Cardiac septum (tissue), 1 donor: ENCODE results near the gene STAT6. TPM values are rescaled to one million over a fixed set of nuclear protein-coding genes. Genes with fewer than 3 reads are reported as not detected.

Source experiments
- DNase-seq: peaks from one replicate; pipeline ENCODE4 v3.0.0-alpha.2; 2020; ENCODE audit warnings: low spot score
- intact Hi-C: fragments of 100-400 bp; cut with DNase I; formaldehyde crosslinking; loops from one replicate; pipeline ENCODE4 v1.14.0; 2022
- total RNA-seq: library from RNA; stranded (reverse); fragmentation: NEBNext Ultra II Directional; extraction: Animal tissue kit (Norgen Biotek cat#: 25700); gene quantifications from one replicate; pipeline ENCODE4 v1.2.1, GENCODE V29; 2021
- donor health status: DM: no; HTN: no; CAD: no.

The STAT6 gene
- total RNA-seq, 1 donor from 2014 or later = 42.1 TPM

DNA sequence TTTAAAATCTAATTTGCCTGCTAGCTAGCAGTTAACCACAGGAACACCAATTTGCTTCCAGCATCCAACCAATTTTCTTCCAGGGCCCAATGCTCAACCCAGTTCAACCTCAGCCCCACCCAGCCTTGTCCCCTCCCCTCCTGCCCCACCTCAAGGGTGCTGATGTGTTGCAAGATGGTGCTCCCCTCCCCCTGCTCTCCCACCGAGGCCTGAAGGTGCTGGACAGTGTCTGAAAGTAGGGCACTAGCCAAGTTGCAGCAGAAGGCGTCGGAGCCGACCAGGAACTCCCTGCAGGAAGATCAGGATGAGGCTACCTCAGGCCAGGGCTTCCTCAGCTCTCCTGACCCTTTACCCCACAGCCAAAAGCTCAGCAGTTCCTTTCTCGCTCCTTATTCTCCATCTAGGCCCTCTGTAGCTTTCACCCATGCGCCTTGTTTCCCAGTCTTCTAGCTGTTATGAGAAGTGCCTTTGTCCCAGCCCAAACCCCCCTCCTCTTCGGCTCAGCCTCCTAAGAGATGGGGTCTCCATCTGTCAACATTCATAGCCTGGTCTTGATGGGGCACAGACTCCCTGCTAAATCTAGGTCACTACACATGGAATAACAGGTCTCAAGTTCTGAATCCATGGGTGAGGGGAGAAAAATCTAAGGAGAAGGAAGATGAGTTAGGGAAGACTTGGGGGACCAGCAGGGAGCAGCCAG, 3.6 kb downstream of the STAT6 start:
- intact Hi-C loops = no loop called here
- DNase-seq = peak; percentile 56

DNA sequence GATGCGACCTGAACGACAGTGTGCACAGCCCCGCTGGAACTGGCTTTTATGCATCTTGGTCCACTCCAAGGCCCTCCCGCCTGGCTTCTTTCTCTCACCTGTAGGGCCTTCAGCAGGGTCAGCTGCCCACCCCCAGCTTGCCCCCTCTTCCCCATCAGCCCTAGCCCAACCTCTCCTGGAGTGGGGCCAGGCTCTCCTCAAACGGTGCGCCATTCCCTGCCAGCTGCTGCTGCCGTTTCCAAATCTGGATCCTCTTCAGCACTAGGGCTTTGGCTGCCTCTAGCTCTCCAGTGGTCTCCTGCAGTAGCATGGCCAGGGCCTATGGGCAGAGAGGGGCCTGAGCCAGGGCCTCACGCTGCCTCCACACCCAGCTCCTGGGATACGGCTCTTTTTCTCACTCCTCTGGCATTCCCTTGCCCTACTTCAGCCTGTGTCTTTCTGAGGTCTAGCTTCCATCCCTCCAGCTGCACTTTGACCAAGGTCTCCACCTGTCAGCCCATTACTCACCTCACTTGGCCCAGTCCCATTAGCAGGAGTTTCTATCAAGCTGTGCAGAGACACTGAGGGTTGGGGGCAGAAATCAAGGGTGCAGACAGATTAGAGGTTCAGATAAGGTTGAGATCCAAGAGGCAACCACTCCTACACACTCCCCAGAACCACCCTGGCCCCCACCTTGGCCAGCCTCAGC, 5.0 kb downstream of the STAT6 start:
- intact Hi-C loops = no loop called here

DNA sequence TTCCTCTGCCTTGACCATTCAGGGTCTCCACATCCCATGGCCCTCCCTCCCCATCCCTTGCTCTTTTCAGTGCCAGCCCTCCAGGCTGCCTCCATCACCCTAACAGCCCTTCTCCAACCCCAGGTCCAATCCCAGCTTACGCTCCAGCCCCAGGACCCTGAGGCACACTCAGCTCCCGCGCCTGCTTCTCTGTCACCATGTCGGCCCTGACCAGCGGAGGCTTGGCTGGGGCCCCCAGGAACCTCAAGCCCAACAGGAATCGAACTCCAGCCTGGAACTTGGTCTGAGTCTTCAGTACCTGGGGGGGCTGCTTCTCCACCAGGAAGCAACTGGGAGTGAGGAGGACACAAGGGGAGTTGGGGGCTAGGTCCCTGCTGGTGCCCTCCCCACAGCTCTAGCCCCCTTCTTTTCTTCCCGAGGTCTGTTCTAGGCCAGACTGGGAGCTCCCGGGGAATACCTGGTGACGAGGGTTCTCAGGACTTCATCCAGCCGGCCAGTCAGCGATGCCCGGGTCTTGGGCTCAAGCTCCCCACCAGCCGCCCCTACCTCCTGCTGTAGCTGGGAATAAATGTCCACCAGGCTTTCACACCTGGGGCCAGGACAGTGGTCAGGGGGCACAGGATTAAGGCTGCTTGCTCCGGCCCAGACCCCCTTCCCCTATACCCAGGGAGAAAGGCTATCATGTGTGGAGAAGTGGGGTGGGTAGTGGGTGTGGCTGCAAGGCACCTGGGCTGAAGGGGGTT, 6.0 kb downstream of the STAT6 start:
- DNase-seq = peak; percentile 44
- intact Hi-C loops = no loop called here

More for the DNA sequence above, 5.0 kb downstream of the STAT6 start:
- peak; percentile 38 for DNase-seq

DNA sequence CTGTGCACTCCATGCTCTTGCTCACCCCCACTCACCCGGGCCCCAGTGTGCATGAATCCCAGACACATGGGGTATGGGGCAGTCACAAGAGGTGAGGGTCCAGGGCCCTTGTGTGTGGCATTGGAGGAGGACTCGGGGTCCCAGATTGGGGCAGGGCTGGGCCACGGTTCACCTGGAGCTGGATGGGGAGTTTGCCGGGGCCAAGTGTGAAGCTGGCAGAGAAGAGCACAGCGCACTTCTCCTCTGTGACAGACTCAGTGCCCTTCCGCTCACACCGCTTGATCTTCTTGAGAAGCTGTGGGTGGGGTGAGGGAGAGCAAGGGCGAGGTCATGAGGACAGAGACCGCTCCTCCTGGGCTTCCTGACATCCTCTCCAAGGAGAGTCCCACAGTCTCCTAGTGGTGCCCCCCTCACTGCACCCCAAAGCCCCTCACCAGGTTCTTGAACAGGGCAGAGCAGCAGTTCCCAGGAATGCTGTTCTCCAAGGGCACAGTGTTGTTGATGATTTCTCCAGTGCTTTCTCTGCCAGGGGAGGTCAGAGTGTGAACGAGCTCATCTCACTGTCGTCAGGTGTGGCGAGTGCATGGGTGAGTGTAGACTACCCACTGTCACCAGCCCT, 6.8 kb downstream of the STAT6 start:
- peak; percentile 53 for DNase-seq
- intact Hi-C loops = no loop called here

DNA sequence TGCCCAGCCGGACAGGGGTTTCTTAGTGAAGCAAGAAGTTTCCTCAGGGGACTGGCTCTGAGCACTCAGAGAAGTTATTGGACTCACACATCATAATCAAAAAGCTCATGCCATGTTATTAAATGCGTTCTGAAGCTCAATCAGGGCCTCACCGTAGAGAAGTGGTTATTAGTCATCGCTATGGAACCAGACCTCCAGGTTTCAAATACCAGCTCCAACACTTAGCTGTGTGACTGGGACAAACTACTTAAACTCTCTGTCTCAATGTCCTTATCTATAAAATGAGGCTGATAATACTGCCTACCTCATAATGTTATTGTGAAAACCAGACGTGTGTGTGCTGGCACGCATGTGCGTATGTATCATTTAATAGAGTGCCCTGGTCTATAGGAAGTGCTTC, 7.3 kb downstream of the STAT6 start:
- DNase-seq = peak; percentile 2
- intact Hi-C loops = no loop called here

DNA sequence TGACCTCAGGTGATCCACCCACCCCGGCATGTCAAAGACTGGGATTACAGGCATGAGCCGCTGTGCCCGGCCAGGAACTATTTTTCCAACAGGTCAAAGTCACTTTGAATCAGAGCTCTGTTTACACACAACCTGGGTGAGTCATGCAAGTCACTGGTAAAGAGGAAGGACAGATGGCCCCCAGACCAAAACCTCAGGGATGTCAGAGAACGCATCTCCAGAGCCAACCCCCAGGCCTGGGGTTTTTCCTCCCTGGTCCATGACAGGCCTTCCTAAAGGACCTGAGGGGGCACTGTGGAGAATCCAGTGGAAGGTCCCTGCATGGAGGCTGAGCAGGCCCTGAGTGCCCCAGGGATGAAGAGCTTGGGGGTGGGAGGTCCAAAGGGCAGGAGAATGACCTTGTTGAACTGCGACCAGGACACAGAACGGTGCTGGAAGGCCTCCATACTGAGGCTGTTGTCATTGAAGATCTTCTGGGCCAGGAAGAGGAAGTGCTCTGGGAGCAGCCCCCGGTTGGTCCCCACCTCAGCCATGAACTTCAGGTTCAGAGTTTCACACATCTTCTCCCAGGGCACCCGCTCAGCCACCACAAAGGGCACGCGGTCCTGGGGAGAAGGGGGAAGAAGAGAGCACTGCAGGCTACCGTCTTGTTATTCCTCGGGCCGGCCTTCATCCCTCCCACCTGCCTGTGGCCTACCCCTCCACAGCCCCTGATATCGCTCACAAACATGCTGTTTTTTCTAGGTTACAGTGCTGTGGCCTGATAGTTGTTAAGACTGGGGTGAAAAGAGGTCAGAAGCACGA, 9.1 kb downstream of the STAT6 start:
- intact Hi-C loops = no loop called here
- DNase-seq = peak; percentile 71

DNA sequence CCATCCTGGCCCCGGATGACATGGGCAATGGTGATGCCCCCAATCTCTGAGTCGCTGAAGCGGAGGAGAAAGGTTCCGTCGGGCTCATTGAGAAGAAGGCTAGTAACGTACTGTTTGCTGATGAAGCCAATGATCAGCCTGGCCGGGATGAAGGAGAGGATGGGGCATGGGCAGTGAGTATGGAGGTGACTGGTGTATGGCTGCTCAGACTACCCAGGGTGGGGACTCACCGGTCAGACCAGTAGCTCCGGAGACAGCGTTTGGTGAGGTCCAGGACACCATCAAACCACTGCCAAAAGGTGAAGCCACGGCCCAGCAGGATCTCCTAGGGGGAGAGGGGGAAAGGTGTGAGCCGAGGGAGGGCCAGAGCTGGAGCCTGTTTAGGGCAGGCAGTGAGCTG, 11.4 kb downstream of the STAT6 start:
- DNase-seq = no peak
- intact Hi-C loops = no loop called here

GRCh38 chr12:57099047-57099714, 12.0 kb downstream of the STAT6 start:
- intact Hi-C loops = no loop called here
- no peak for DNase-seq

GRCh38 chr12:57098546-57098945, 12.6 kb downstream of the STAT6 start:
- DNase-seq = peak; percentile 43
- intact Hi-C loops = no loop called here

DNA sequence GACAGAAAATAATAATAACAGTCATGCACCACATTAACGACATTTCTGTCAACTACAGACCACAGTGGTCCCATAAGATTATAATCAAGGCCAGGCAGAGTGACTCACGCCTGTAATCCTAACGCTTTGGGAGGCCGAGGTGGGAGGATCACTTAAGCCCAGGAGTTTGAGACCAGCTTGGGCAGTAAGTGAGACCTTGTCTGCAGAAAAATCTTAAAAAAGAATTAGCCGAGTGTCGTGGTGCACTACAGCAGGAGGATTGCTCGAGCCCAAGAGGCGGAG, 13.7 kb downstream of the STAT6 start:
- peak; percentile 22 for DNase-seq

DNA sequence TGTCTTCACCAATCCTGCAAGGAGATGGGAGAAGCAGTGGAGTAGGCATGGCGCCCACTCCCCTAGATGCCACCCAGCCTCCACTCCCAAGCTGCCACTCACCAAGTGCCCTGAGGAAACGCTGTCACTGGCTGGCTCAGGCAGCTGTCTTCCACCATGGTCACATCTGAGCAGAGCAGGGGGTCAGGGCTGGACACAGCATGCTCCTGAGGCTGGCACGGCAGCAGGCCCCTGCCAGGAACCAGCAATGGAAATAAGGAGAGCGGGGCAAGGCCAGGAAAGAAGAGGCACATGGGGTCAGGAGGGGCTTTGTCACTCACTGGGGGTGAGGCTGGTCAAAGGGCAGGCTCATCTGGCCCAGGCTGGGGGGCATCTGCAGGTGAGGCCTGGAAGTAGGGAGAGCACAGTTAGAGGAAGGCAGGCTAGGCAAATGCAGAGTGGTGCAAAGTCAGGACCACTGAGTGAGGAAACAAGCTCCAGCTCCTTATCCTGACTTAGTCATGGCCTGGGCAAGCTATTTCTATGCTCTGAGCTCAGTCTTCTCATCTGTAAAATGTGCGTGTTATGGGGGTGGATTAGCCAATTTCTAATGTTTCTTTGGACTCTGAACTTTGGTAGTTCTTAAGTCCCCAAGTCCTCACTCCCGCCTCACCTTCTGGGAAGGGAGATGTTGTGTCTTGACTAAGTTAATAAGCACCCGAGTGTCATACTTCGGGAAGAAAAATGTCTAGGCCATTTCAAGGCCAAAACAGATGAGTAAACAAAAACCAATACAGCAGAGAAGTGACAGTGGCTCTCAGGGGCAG, 14.2 kb downstream of the STAT6 start:
- peak; percentile 67 for DNase-seq
- intact Hi-C loops = no loop called here

More for the DNA sequence above, 13.7 kb downstream of the STAT6 start:
- intact Hi-C loops = no loop called here

DNA sequence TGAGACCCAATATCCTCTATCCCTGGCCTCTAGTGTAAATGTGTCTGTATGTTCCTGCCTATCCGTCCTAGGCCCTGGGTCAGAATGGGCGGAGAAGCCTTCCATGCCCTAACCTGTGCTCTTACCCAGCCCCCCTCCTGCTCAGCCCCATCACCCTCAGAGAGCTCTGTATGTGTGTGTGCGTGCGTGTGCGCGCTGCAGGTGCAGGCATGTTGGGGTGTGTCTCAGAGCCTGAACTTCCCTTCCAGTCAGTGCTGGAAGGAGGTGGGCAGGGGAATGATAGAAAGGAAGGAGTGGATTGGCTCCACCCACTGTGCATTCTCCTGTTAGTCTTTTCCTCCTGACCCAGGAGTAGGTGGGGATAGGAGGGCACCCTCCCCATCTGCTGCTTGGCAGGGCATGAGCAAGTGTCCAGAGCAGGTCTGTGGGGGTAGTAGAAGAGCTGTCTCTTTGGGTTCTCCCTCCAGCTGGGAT, 15.0 kb downstream of the STAT6 start:
- peak; percentile 67 for DNase-seq
- intact Hi-C loops = no loop called here

DNA sequence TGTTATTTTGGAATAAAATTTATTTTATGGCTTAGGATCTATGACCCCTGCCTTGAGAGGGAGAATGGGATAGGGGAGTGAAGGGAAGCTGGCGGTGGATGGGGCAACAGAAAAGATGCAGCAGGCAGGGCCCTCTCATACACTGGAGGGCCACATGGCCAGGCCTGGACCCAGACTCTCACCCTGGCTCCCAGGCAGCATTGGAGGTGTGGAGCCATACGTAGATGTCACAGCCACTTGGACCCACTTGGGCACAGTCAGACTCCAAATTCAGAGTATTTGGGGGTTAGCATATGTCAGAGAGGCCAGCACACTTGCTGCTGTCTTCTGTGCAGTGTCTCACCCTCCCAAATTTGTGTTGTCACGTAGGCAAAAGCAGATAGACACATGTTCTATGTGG, 15.7 kb downstream of the STAT6 start:
- peak; percentile 35 for DNase-seq
- intact Hi-C loops = no loop called here

DNA sequence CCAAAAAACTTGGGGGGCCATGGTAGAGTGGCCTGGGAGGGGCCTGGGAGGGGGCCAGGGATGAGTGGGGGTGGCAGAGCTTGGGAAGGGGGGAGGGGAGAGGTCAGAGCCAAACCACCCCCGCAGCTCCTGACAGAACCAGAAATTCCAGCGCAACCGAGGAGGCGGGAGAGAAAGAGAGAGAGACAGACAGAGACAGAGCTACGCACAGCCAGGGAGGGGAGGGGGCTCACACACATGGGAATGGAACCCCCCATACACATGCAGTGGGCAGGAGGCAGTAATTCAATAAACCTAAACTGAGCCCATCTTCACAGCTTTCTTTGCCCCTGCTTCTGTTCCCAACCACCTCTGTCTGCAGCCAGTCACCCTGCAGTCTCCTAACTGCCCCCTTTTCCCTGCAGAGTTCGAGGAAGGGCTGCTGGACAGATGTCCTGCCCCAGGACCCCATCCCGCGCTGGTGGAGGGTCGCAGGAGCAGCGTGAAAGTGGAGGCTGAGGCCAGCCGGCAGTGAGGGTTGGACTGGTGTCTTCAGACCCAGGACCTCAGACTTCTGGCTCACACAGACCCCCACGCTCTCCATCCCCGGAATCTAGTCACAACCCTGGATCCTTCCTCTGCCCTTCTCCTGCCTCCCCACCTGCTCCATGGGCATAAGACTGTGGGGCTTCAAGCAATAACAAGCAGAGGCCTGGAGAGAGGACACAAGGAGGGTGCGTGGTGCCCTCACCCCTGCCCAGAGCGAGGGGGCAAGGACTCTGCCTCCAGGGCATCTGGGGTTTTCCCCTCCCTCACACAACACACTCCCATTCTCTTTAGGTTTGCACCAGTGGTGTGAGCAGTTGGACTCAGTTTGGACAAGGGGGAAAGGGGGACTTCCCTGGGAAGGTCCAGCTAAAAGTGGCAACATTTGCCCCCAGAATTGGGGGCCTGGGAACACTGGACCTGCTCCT, 16.7 kb downstream of the STAT6 start:
- DNase-seq = peak; percentile 50
- intact Hi-C loops = no loop called here

- DNase-seq = peak; percentile 84
- intact Hi-C loops = no loop called here
Measured at GRCh38 chr12:57093415-57094207, 17.6 kb downstream of the STAT6 start.

GRCh38 chr12:57092876-57093414, 18.2 kb downstream of the STAT6 start:
- intact Hi-C loops = no loop called here
- no peak for DNase-seq
